Kasumi-1 (cell line): ENCODE data around the gene TM4SF18.
"Not testable (repeated sequence)": the region's sequence is repeated elsewhere in the genome, so short reads cannot be mapped to it uniquely, and the experiment has no call there.

Experiments used
- DNase-seq, 2 experiments: peaks; one replicate each; lab custom pipeline; 2025; lab: John Stamatoyannopoulos, UW

The TM4SF18 gene

DNA sequence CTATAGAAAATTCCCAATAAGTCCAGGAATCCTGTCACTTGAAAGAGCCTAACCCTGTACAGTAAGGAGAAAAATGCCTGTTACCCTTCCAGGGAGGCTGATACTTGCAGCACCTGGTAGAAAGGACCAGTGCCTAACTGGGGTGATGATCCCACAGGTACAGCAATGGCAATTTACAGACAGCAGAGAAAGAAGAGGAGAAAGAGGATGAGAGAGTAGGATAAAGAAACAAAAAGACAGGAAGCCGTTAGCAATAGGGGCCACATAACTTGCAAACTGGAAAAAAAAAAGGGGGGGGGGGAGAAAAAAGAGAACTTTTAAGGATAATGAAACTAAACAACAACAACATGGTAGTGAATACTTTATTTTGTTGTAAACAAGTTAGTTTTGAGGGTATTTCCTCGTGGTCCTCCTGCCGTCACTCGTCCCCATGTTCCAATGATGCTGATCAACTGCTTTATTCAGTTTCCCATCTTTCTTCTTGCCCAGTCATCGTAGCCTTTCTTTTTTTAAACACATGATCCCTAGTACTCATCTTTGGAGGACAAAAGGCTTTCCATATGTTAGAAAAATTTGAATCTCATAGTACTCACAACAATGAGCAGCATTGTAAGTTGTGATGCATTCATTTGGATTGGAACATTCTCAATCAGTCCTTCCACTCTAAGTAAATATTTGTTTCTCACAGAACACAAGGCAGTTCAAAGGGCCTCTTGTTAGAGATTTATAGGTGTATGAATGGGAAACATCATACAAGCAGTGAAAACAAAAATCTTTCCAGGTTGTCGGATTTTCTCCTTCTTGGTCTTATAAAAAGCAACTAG, 35.5 kb upstream of the TM4SF18 start:
- DNase-seq: no peak

DNA sequence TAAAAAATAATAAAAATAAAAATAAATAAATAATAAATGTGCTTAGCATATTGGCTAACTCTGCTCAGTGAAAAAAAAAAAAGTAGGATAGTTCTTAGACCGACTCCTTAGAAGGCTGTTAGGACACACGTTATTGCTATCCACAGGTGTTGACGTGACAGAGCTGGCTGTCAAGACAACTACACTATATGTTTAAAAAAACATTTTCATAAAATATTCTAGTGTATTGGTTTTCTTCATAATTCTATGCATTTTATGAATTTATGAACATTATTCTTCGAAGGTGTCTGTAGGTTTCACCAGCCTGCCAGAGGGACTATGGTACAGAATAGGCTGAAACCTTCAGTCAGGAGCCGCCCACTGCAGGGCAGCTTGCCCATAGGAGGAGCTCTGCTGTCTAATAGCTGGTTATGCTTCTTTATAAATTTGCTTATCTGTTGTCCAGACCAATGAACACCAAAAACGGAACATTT, 34.8 kb upstream of the TM4SF18 start:
- DNase-seq: no peak

DNA sequence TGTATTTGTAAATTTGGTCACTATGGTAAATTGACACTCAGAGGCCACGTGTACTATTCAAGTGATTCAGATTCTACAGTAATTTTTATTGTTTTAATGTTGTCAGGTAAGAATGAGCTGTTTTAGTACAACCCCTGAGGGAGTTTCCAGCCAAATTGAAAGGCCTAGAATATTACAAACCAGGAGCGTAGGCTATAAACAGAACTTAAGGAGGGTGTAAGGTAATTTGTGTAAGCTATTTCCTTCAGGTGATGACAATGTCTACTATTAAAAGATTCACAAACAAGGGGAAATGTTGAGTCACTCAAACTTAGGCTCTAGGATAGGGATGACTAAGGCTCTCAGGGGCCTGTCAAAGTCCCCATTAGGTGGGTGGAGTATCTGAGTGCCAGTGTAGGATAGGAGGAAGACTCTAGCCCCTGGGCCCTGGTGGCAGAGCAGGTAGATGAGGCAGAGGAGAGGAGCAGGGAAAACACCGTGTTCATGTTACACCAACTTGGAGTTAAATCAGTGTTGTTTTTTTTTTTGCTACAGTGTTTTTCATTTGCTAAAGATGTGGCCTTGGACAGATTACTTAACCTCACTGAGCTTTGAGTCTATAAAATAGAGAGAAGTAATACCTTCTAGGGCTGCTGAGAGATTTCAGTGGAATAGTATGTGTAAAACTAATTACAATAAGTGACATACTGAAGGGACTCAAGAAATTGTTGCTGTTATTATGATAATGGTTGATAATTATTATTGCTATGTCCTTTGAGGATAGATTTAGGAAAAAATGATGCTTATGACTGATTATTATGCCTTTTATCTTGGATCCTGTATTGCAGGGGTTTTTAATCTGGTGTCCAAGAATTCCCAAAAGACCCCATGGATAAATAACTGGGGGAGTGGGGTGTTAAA, 33.8 kb upstream of the TM4SF18 start:
- DNase-seq: no peak

DNA sequence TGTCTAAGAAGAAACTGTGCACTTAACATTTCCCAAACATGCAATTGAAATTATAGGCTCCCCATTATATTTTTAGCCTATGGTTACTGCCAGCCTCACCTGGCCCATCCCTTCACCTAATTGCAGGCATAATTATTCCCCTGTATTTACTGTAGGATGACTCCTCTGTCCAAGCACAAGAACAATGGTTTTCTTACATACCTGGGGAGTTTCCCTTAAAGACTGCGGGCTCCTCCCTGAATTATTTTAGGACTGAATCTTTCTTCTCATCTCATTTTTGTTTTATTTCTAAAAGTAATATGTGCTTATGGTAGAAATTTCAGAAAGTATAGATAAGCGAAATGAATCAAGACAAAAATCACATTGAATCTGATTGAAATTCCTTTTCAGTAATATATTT, 32.6 kb upstream of the TM4SF18 start:
- no peak for DNase-seq

DNA sequence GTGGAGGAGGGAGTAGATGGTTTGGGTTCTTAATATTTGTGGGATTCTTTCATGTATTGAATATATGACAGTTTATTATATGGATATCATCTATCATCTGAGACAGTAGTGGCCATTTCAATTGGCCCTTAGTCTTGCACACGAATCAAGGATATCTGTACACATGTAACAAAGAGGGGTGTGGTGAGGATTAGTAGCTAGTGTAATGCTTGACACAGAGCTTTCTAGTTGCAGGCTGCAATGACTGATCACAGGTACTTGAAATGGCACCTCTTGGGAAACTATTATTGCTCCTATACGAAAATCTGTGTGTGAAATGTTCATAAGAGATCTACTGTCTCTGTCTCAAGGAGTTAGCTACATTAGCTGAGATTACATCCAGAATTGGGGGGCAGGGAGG, 31.2 kb upstream of the TM4SF18 start:
- no peak for DNase-seq

DNA sequence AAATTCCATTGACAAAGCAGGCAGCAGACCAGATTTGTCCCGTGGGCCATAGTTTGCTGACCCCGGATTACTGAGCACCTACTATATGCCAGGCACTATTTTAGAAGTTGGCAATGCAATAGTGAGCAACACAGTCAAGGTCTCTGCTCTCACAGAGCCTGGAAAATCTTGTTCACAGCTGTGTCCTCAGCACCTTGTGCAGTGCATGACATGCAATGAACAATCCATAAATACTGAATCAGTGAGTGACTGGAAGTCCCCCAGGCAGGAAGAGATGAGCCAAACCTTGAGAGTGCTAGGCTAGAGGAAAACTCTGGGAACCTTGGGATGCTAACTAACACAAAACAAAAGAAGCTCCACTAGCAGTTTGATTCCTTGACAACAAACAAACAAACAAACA, 29.6 kb upstream of the TM4SF18 start:
- no peak for DNase-seq

DNA sequence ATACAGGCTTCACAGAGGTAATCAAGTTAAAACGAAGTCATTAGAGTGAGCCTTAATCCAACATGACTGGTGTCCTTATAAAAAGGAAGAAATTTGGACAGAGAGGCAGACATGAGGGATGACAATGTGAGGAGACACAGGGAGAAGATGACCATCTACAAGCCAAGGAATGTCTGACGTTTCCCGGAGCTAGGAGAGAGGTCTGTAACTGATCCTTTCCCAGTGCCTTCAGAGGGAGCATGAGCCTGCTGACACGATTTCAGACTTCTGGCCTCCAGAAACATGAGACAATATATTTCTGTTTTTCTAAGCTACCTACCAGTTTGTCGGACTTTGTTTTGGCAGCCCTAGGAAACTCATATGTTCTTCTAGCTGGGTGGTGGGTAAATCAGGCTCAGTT, 28.9 kb upstream of the TM4SF18 start:
- DNase-seq: no peak

DNA sequence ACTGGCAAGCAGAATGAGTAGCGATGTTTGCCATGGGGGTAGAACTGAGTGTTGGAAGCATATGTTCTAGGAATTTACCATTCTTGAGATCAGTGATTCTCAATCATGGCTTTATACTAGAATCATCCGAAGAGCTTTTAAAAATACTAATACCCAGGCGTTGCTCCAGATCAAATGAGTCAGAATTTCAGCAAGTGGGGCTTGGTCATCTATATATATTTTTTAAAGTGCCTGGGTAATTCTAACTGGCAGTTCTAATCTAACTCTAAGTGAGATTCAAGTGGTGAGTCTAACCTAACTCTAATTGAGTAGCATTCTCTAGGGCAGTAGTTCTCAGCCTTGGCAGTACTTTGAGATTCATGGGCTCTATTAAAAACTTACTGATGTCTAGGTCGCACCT, 23.2 kb upstream of the TM4SF18 start:
- DNase-seq: no peak

DNA sequence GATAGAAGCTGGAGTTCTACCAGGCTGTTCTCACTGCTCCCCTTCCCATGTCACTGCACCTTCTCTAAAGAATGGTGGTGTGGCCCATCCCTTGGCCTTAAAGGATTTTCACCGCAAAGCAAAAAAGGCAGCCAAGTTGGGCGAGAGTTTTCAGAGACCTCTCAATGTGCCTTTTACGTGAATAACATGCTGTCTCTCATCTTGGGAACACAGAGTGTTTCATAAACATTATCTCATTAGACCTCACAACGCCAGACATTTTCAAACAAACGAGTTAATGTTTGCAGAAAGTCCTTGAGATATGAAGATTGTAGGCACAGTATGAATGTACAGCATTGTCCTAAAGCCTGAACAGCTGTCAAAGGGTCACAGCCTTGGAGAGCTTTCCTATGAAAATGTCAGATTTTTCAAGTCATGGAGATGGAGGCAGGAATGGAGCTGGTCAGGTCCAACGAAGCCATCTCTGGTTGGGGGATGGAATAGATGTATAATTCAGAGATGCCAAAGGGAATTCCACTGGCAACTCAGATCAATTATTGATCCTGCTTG, 22.7 kb upstream of the TM4SF18 start:
- DNase-seq: no peak

DNA sequence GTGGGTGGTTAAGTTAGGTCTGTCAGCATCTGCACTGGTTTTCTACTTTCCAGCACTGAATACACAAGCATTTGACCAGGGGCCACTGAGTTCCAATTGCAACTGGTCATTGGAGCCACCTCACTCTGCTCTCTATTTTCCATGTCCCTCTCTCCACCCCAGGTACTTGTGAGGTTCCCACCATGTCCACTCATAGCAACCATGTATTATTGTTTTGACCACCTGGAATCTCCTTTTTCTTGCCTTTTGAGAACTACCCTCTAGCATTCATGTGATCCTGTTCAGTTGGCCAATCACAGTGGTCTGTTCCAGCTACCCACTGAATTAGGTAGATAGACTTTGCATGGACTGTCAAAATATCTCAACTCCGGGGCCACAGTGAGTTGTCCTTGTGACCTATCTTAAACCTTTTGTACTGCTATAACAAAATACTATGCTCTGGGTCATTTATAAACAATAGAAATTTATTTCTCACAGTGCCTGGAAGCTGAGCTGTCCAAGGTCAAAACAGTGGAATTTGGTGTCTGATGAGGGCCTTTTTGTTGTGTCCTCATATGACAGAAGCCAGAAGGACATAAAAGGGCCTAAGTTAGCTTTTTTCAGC, 20.2 kb upstream of the TM4SF18 start:
- no peak for DNase-seq

DNA sequence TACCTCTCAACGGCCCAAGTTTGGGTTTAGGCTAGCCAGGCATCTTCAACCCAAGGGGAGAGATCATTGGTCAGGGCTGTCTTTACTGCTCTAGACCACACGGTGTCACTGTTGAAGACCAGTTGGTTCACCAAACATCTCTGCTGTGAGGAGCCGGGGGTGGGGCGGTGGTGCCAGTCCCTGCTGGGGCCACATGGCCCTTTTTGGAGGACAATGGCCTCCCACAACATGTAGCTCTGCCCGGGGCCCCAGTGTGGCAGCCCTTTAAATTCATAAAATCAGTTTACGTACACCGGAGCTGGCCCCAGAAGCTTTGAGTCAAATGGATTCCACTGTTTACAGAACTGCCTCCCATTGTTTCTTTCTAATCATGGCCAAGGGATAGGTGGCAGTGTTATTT, 19.1 kb upstream of the TM4SF18 start:
- DNase-seq: peak; percentile 71 to 79

DNA sequence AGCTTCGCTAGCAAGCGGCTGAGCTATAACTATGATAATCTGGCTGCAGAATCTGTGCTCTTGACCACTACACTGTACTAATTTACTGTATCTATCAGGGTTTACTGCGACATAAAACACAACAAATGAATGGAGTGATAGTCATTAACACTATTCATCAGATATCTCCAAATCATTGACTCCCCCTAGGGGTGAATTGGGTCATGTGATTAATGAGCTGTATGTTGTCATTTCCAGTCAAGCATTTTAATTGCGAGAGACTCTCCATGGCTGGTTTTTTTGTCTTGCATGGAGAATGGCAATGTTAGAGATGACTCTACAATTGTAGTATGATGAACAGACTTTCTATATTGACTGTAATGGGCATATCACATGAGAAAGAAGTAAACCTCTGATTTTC, 10.5 kb upstream of the TM4SF18 start:
- peak in 1 of 2 experiments; percentile 10 for DNase-seq

DNA sequence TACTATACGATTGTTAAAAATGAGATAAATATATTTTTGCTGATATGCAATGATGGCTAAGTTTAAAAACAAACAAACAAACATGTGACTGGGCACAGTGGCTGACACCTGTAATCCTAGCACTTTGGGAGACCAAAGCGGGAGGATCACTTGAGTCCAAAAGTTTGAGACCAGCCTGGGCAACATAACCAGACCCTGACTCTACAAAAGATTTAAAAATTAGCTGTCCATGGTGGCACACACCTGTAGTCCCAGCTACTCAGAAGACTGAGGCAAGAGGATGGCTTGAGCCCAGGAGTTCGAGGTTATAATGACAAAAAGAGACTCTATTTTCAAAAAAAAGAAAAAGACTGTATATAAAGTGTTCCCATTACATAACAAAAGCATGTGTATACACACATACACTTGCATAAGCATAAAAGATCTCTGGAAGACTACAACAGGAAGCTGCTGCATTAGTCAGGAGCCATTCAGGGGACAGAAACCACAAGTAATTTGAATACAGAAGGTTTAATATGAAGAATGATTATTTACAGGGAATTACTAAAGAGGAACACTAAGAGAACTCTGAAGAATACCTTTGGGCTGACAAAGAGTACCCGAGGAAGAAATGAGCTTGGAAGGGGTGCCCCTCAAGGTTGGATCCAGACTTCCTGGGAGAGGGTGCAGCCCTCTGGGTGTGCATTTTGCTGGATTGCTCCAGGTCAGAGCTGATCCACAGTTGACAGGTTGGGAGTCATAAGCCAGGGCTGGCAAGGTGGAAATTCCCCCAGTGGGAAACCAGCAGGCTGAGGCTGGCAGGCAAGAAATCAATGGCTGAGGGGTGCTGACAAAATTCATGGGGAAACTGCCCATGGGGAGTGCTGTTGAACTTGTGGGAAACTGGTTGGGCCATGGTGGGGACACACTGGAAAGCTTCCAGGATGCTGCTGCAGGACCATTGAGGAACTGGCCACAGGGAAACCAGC, 9.3 kb upstream of the TM4SF18 start:
- peak; percentile 69 to 80 for DNase-seq

DNA sequence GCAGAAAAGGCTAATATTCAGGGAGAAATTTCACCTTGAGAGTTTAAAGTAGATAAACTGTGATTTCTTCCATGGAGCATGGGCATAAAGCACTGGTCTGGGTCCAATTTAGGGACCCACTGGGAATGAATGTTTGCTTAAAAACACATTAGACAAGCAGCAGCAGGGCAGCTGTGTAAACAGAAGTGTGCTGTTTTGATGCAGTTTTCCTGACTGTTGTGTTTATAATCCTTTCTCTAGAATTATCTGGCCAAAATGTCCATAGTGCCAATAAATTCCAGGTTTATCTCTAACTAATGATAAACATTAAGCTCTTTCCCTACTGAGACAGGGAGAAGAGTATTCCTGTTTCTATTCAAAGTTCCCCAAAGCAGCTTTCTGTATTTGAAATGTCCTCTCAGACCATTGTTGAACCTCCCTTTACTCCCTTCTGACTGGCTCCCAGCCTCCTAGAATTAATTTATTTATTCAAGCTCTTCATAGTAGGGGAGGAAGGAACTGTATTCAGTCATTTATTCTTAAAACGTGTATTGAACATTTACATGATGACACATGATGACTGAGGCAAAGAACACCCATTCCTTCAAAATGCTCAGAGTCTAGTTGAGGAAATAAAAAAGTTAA, 7.0 kb upstream of the TM4SF18 start:
- no peak for DNase-seq

DNA sequence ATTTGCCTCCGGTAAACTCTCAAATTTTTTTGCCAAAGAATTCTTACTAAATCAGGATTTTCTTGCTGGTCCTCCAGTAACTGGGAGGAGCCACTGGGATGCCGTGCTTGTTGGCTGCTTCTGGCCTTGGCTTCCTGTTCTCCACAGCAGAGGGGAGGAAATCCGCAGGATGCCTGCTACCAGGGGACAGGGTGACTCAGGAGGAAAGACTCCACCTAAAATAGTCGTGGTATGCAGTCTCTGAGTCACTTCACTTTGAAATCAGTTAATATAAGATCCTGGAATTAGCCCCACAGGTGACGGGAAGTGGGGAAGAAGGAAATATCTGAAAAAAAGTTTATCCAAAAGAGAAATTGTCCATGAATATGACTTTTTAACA, 6.5 kb upstream of the TM4SF18 start:
- peak; percentile 94 to 95 for DNase-seq

DNA sequence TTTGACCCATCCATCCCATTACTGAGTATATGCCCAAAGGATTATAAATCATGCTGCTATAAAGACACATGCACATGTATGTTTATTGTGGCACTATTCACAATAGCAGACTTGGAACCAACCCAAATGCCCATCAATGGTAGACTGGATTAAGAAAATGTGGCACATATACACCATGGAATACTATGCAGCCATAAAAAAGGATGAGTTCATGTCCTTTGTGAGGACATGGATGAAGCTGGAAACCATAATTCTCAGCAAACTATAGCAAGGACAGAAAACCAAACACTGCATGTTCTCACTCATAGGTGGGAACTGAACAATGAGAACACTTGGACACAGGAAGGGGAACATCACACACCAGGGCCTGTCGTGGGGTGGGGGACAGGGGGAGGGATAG, 4.0 kb upstream of the TM4SF18 start:
- DNase-seq: not testable (repeated sequence)

DNA sequence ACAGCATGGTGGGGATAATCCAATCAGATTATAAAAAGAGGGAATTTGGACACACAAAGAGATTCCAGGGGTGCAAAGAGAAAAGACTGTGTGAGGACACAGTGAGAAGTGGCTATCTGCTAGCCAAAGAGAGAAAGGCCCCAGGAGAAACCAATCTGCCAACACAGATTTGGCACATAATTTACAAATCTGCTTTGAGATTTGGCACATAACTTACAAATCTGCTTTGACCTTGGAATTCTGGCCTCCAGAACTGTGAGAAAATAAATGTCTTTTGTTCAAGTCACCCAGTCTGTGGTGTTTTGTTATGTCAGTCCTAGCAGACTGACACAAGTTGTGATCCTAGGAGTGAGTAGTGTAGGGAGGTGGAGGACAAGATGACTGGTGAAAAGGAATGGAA, 3.5 kb upstream of the TM4SF18 start:
- no peak for DNase-seq

DNA sequence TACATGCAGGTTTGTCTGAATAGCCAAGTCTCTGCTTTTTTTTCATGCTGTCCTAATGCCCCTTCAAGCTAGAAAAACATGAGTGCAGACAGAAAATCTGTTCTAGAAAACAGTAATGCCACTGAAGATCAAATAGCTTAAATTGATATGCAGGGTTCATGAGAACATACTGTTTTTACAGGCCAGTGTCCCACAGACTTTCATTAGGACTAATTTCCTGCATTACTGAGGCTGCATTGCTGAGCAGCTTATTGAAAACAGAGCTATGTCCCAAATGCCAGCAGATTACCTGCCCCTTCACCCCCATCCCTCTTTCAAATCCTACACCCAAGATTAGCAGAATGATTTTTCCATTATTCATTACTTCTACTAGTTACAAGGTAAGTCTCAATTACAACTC, 665 bp downstream of the TM4SF18 start:
- no peak for DNase-seq

DNA sequence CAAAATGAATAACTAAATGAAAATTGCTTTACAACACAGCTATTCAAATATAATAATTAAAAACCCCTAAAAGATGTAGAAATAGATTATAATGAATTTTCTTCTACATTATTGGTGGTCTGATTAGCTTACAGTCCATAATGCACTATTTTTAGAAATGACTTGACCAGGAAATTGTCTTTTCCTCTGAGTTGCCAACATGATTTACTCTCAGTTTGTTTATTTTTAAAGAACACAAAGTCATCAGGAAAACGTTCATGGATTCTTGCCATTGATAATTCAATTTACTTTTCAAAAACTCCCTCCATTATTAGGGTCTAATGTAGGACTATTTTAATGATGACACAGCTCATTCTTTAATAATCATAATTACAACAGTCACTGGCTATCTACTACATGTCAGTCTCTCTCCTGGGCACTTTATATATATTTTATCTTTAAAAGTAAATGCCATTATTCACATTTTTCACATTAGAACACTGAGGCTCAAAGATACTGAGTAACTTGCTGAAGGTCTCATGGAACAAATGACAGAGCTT, 1.1 kb downstream of the TM4SF18 start:
- no peak for DNase-seq

DNA sequence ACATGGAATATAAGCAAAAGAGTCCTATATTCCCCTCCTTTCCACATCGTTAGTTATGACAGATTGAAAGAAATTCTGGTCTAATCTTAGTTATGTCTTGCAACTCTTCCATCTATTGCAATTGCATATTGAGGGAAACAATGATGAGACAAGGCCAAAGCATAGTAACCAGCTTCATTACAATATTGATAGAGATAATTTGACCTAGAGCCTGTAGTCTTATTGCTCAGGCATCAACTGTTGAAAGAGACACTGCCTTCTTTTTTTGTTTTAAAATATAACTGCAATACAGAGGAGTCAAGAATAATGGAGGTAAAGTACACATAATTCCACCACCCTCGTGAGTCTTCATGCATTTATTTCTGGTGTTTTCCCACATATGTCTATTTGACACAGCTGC, 2.0 kb downstream of the TM4SF18 start:
- DNase-seq: no peak
